HCT116 (cell line): Measurements from ENCODE around the gene JAK3.

Experiments
- CEBPB ChIP-seq: IDR thresholded peaks from 2 replicates; pipeline ENCODE4 v1.6.1; 2012; ENCODE audit warnings: low read depth
- CTCF ChIP-seq, 3 experiments: fragments of 200-600 bp in 1 of 3; sonication (generic) in 1 of 3; IDR thresholded peaks in 2 of 3; conservative IDR thresholded peaks in 1 of 3; 2 replicates each; pipeline ENCODE4 v1.5.1; 2012 to 2017; ENCODE audit warnings: low read depth in 2 of 3, low read length in 2 of 3, antibody characterized with exemption in 1 of 3, borderline replicate concordance in 1 of 3, control low read depth in 1 of 3, mild to moderate bottlenecking in 1 of 3, mixed read lengths in 1 of 3, mixed run types in 1 of 3, moderate library complexity in 1 of 3; ENCODE audit not compliant: insufficient read depth in 1 of 3
- JUND ChIP-seq: IDR thresholded peaks from 2 replicates; pipeline ENCODE4 v1.6.1; 2012
- REST ChIP-seq: IDR thresholded peaks from 2 replicates; pipeline ENCODE4 v1.6.1; 2012; ENCODE audit warnings: low read depth

GRCh38 chr19:17835182-17836006, 12.4 kb downstream of the JAK3 start:
- no peak for TF ChIP-seq CTCF (IDR thresholded peaks at IDR 0.05 in 2 of 3, conservative IDR thresholded peaks at IDR 0.05 in 1 of 3; ENCODE audit: borderline replicate concordance in 1 of 3, insufficient read depth in 1 of 3, low read depth in 2 of 3, low read length in 2 of 3)
- TF ChIP-seq JUND, result no peak
- no peak for TF ChIP-seq CEBPB
- no peak for TF ChIP-seq REST
